Effector CD4-positive, alpha-beta T cell (primary cell): Measurements from ENCODE around the gene AGRP.

Source experiments
- DNase-seq: peaks from one replicate; pipeline ENCODE4 v3.0.0-alpha.2; 2020

Gene AGRP

DNA sequence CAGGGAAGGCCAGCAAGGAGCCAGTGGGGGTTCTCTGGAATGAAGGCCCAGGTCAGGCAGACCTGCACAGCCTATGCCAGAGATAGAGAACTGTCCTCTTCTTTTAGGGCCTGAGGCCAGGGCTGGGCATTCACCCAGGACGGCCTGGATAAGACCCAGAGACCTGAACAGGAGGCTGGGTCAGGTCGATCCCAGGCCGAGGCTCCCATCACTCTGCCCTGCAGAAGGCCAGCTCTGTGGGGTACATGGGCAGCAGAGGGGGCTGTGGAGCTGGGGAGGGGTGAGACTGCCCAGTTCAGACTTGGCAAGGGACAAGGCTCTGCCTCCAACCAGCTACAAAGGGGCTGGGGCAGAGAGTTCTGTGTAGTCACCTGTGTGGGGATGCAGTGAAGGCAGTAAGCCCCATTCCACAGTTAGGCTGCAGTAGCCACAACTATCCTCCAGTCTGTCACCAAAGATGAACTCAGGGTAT, 37.9 kb downstream of the AGRP start:
- DNase-seq: no peak

GRCh38 chr16:67445126-67445426, 38.3 kb downstream of the AGRP start:
- no peak for DNase-seq

- DNase-seq: no peak
Observed at GRCh38 chr16:67444259-67445125, 38.9 kb downstream of the AGRP start.

- no peak for DNase-seq
Observed at GRCh38 chr16:67443265-67443664, 40.1 kb downstream of the AGRP start.

DNA sequence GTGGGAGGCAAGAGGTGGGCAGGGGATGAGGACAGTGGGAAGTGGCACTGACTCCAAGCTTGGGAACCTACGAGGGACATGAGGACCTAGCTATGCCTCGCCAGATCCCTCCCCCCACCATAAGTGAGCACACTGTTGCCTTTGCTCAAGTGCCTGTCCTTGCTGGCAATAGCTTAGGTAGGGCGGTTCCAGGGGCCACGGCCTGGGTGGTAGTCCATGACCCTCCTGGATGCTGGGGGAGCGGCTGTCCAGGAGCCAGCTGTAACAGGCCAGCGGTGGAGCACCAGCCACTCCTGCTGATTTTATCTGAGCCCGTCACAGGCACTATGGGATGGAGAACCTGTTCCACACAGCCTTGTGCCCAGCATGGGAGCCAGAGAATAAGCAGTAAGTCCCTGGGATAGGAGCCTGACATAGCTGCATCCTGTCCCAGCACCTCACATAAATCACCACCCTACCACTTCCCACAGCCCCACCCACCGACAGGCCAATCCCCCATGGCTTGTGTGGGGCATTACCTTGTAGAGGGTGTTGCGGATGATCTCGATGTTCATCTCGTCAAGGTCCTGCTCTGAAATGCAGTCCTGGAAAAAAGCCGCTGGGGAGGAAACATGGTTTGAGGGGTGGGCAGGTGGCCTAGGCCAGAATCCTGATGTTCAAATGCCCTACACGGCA, 40.6 kb downstream of the AGRP start:
- no peak for DNase-seq

GRCh38 chr16:67441907-67442306, 41.4 kb downstream of the AGRP start:
- DNase-seq: no peak

DNA sequence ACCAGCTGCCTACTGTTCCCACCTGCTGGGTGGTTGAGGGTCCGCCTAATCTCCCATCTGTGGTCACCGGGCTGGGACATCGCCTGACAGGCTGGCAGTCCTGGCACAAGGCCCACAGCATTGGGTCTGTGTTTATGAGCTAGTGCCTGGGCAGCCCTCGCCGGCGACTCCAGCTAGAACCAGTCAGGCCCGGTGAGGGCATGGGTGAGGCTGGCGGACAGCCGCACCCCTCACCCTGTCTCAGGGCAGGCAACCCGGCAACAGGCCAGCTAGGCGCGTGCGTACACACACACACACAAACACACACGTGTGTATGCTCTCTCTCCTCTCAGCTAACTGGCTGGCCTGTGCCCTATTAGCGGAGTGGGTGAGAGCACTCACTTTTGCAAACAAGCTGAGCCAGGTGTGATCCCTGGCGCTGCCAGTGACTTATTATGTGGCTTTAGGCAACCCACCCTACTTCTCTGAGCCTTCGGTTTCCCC, 42.0 kb downstream of the AGRP start:
- DNase-seq: no peak

- DNase-seq: no peak
Observed at GRCh38 chr16:67438824-67439393, 44.4 kb downstream of the AGRP start.

DNA sequence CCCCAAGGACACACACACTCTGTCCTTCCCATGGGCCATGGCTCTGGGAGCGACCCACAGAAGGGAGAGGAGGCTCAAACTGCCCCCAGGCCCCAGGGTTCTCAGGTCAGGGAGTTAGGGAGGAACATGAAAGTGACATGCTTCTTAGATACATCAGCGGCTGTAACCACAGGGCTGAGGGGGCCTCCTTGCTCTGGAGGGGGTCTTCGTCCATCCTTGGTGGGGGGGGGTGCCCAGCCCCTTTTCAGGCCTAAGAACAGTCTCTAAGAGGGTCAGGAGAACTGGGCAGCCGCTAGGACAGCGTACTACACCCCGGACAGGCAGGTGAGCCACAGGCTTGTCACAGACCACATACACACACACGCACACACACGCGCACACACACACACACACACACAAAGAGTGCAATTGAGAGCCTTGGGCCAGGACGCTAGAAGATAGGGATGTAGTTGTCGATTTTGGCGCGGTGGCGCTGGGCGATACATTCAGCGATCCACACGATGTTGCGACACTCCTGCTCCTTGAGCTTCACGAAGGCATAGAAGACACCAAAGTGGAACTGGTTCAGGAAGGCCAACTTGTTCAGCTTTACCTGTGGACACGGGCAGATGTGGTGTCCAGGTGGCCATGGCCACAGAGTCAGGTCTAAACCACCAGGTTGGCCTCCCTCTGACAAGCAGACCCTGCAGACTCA, 45.1 kb downstream of the AGRP start:
- no peak for DNase-seq

GRCh38 chr16:67437513-67437912, 45.8 kb downstream of the AGRP start:
- no peak for DNase-seq

GRCh38 chr16:67436640-67437193, 46.6 kb downstream of the AGRP start:
- no peak for DNase-seq

GRCh38 chr16:67435758-67436164, 47.6 kb downstream of the AGRP start:
- no peak for DNase-seq

DNA sequence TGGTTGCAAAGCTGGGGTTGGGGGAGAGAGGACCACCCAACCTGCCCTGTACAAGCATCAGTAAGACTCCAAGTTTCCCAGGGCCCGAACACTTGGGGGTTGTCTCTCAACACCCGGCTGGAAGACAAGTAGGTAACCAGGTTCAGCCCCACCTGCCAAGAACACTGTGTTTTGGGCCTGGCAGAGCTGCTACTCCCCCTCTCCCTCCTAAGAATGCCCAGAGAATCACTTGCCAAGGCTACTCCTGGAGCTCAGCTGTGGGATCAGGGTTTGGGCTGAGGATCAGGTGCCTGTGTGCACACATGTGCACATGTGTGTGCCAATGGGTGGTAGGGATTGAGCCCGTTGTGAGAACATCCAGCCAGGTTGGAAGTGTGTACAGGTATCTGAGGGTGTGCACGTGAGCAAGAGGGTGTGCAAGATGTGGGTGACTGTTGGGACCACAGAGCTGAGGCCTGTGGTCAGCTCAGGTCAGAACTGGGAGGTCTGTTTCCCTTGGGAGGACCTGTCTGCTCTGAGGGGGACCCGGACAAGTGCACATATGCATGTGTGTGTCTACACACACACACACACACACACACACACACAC, 50.1 kb downstream of the AGRP start:
- no peak for DNase-seq
